DND-41 (cell line): ENCODE measurements around the gene ARHGAP32.

ENCODE experiments used
- ATAC-seq: fragments of 200-7000 bp; cut with Tn5 transposase; 3 replicates; pipeline ENCODE4 v1.9.1; 2021; ENCODE audit warnings: low read depth; ENCODE audit not compliant: insufficient read depth
- DNase-seq: peaks from one replicate; pipeline ENCODE4 v3.0.0-alpha.2; 2020
- H2AFZ ChIP-seq: 2 replicates; pipeline ENCODE4 v1.6.0; 2012; ENCODE audit warnings: low read depth, low read length
- H3K27ac ChIP-seq: 2 replicates; pipeline ENCODE4 v1.5.1; 2012; ENCODE audit warnings: low read length, inconsistent platforms
- H3K27me3 ChIP-seq: fragments of 200-600 bp; sonication (generic); 2 replicates; pipeline ENCODE4 v1.6.0; 2012; ENCODE audit warnings: low read length, mild to moderate bottlenecking, inconsistent platforms; ENCODE audit not compliant: insufficient read depth, poor library complexity
- H3K36me3 ChIP-seq: 2 replicates; pipeline ENCODE4 v1.5.1; 2012; ENCODE audit warnings: low read length, inconsistent platforms; ENCODE audit not compliant: insufficient read depth
- H3K4me1 ChIP-seq: 2 replicates; pipeline ENCODE4 v1.5.1; 2012; ENCODE audit warnings: mild to moderate bottlenecking, low read length; ENCODE audit not compliant: insufficient read depth
- H3K4me2 ChIP-seq: 2 replicates; pipeline ENCODE4 v1.6.0; 2012; ENCODE audit warnings: mild to moderate bottlenecking, moderate library complexity, low read length, inconsistent platforms; ENCODE audit not compliant: insufficient read depth
- H3K4me3 ChIP-seq, 2 experiments: fragments of 200-600 bp in 1 of 2; shearing (Covaris generic) in 1 of 2; 2 replicates each; pipeline ENCODE4 v1.5.1; 2012 to 2016; ENCODE audit warnings: inconsistent platforms in 2 of 2, low read length in 2 of 2, mild to moderate bottlenecking in 2 of 2, low read depth in 1 of 2, moderate library complexity in 1 of 2
- H3K79me2 ChIP-seq: 2 replicates; pipeline ENCODE4 v1.6.0; 2012; ENCODE audit warnings: low read length, inconsistent platforms; ENCODE audit not compliant: insufficient read depth
- H3K9ac ChIP-seq: 2 replicates; pipeline ENCODE4 v1.6.0; 2012; ENCODE audit warnings: low read depth, mild to moderate bottlenecking, inconsistent platforms, low read length, moderate library complexity
- H3K9me3 ChIP-seq: 2 replicates; pipeline ENCODE4 v1.5.1; 2012; ENCODE audit warnings: low read length, moderate library complexity, mild to moderate bottlenecking, inconsistent platforms; ENCODE audit not compliant: insufficient read depth, severe bottlenecking
- H4K20me1 ChIP-seq: 2 replicates; pipeline ENCODE4 v1.6.0; 2012; ENCODE audit warnings: low read length; ENCODE audit not compliant: insufficient read depth
- EZH2 ChIP-seq: IDR thresholded peaks from 3 replicates; pipeline ENCODE4 v1.6.1; 2012; ENCODE audit warnings: borderline replicate concordance, low read depth, mild to moderate bottlenecking, moderate library complexity, low read length, inconsistent platforms; ENCODE audit not compliant: severe bottlenecking
- TF ChIP-seq, protein P1 (sequence below): IDR thresholded peaks from 2 replicates; pipeline ENCODE4 v1.5.1; 2012; ENCODE audit warnings: borderline replicate concordance, low read length, moderate library complexity, mild to moderate bottlenecking; ENCODE audit not compliant: poor library complexity, severe bottlenecking; ENCODE audit errors: extremely low read depth

The ARHGAP32 gene

DNA sequence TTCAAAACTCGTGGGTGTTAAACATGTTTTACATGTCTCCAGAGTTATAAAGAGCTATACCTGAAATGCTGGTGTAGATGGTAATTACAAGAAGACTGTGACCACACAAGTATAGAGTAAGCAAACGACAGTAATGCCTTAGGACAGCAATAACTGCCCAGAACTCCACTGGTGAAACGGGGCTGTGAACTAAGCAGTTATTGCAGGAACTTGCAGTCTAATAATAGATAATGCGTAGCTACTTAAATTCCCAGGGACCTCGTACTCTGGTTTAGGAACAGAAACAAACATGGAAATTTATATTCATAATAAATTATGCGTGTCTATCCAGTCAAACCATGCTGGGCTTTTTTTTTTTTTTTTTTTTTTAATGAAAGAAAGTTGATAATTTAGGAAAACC, 224.5 kb downstream of the ARHGAP32 start:
- Histone ChIP-seq H3K4me1 (peaks cover 69% of the 10 kb centered on the region), H3K9ac (no peak overlapping the region), H3K79me2 (no peaks in the 10 kb centered on the region), H3K36me3 (no peaks in the 10 kb centered on the region), H4K20me1 (no peaks in the 10 kb centered on the region), H3K4me2 (no peak overlapping the region), H3K4me3 (no peak overlapping the region), H3K27me3 (no peaks in the 10 kb centered on the region), H2AFZ (no peak overlapping the region), H3K9me3 (no peaks in the 10 kb centered on the region), H3K27ac (no peak overlapping the region)
- DNase-seq (no peak), ATAC-seq (no peak)
- TF ChIP-seq, protein P1, sequence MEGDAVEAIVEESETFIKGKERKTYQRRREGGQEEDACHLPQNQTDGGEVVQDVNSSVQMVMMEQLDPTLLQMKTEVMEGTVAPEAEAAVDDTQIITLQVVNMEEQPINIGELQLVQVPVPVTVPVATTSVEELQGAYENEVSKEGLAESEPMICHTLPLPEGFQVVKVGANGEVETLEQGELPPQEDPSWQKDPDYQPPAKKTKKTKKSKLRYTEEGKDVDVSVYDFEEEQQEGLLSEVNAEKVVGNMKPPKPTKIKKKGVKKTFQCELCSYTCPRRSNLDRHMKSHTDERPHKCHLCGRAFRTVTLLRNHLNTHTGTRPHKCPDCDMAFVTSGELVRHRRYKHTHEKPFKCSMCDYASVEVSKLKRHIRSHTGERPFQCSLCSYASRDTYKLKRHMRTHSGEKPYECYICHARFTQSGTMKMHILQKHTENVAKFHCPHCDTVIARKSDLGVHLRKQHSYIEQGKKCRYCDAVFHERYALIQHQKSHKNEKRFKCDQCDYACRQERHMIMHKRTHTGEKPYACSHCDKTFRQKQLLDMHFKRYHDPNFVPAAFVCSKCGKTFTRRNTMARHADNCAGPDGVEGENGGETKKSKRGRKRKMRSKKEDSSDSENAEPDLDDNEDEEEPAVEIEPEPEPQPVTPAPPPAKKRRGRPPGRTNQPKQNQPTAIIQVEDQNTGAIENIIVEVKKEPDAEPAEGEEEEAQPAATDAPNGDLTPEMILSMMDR = no peak
- no peak for TF ChIP-seq EZH2

GRCh38 chr11:128965485-128965884, 226.6 kb downstream of the ARHGAP32 start:
- TF ChIP-seq, protein P1 = no peak
- peaks cover 58% of the 10 kb centered on the region for H3K4me1 ChIP-seq
- H4K20me1 ChIP-seq = no peaks in the 10 kb centered on the region
- H3K4me3 ChIP-seq = peak overlapping the region in 1 of 2 experiments; percentile 4; a peak in 1 of 4 replicates
- H3K27me3 ChIP-seq = no peaks in the 10 kb centered on the region
- peak overlapping the region; percentile 90 for H3K27ac ChIP-seq
- H3K36me3 ChIP-seq = no peaks in the 10 kb centered on the region
- ATAC-seq (peak; percentile 85), DNase-seq (no peak)
- peak overlapping the region; percentile 40; the same call in 1 of the 2 replicates for H2AFZ ChIP-seq
- H3K9me3 ChIP-seq = no peaks in the 10 kb centered on the region
- no peaks in the 10 kb centered on the region for H3K79me2 ChIP-seq
- peak overlapping the region; percentile 44 for H3K9ac ChIP-seq
- H3K4me2 ChIP-seq = peak overlapping the region; percentile 52

GRCh38 chr11:128964463-128964930, 227.6 kb downstream of the ARHGAP32 start:
- DNase-seq (no peak), ATAC-seq (0 out of 3 replicates have a peak, but pooled peaks have one; percentile 4)
- H2AFZ ChIP-seq = peak overlapping the region; percentile 63
- H3K27ac ChIP-seq = peak overlapping the region; percentile 90
- no peaks in the 10 kb centered on the region for H3K79me2 ChIP-seq
- H4K20me1 ChIP-seq = no peaks in the 10 kb centered on the region
- H3K4me1 ChIP-seq = peaks cover 48% of the 10 kb centered on the region
- no peak for TF ChIP-seq EZH2
- TF ChIP-seq, protein P1 = no peak
- H3K36me3 ChIP-seq = no peaks in the 10 kb centered on the region
- H3K4me2 ChIP-seq = peak overlapping the region; percentile 52
- no peaks in the 10 kb centered on the region for H3K27me3 ChIP-seq
- H3K9ac ChIP-seq = peak overlapping the region; percentile 44; the same call in 1 of the 2 replicates
- H3K4me3 ChIP-seq = peak overlapping the region in 1 of 2 experiments; percentile 34; a peak in 1 of 4 replicates
- no peaks in the 10 kb centered on the region for H3K9me3 ChIP-seq
